ENCODE results near the gene ATP10B. TPM values are rescaled to one million over a fixed set of nuclear protein-coding genes. Genes with fewer than 3 reads are reported as not detected.

Gene ATP10B
- polyA plus RNA-seq, 3 donors, result 0.46 to 0.89 (median 0.54) TPM

GRCh38 chr5:160543395-160543794 is 308.6 kb downstream of the ATP10B start:
- DNase-seq (ENCODE audit: extremely low read depth in 1 of 11, low read depth in 9 of 11, low spot score in 4 of 11), result no peak

DNA sequence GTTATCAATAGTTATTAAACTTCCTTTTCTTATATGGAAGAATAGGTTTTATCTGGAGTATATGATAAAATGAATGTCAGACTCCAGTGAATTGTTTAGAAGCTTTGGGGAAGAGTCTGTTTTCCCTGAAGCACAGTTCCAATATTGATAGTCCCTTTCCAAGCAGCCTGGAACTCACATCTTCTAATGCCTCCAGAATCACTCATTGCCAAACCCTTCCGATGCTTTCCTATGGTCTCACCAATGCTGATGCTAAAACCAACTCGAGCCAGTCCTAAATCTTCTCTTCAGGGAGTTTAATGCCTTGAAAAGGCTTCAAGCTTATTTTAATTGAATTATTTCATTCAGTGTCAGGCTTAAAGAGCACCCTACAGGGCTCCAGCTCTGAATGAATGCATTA is 309.2 kb downstream of the ATP10B start:
- no peak for DNase-seq (ENCODE audit: extremely low read depth in 1 of 11, low read depth in 9 of 11, low spot score in 4 of 11)

- DNase-seq (ENCODE audit: extremely low read depth in 1 of 11, low read depth in 9 of 11, low spot score in 4 of 11), result no peak
Measured at GRCh38 chr5:160542281-160542680, 309.7 kb downstream of the ATP10B start.

- DNase-seq (ENCODE audit: extremely low read depth in 1 of 11, low read depth in 9 of 11, low spot score in 4 of 11), result no peak
Measured at GRCh38 chr5:160539431-160539830, 312.6 kb downstream of the ATP10B start.

GRCh38 chr5:160537940-160538339 is 314.1 kb downstream of the ATP10B start:
- no peak for DNase-seq (ENCODE audit: extremely low read depth in 1 of 11, low read depth in 9 of 11, low spot score in 4 of 11)

DNA sequence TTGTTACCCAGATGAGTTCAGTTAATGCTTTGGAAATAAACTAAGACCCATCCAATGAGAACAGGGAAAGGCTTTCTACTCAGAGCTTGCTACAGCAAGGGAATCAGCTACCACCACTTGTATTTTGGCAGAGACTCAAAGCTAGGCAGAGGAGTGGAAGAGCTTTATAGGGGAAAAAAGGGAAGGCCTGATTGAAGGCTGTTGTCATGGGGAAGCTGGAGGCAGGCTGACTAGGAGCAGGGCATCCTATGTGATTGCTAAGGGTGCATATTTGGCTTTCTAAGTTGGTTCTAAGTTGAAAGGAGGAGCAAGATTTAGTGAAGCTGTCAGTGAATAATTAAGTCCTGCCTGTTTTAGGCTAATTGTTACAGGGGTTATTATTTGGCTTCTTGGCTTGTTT is 314.9 kb downstream of the ATP10B start:
- DNase-seq (ENCODE audit: extremely low read depth in 1 of 11, low read depth in 9 of 11, low spot score in 4 of 11), result no peak

DNA sequence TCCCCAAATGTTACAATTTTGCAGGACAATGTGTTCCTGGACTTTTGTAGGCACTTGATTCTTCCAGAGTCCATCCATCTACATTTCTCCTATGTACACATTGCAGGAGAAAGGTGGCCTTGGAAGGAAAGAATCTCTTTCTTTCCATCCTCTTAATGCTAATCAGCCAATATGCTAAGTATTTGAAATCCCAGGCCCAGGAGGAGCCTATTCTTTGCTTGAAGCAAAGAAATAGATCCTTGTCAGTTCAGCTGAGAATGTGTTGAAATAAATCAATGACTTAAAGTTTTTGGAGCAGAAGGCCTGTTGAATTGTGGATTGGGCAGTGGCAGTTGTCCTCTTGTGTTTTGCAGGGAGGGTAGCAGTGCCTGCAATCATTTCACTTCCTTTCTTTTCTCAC is 317.1 kb downstream of the ATP10B start:
- DNase-seq (ENCODE audit: extremely low read depth in 1 of 11, low read depth in 9 of 11, low spot score in 4 of 11), result no peak

- no peak for DNase-seq (ENCODE audit: extremely low read depth in 1 of 11, low read depth in 9 of 11, low spot score in 4 of 11)
Measured at GRCh38 chr5:160534125-160534524, 317.9 kb downstream of the ATP10B start.

DNA sequence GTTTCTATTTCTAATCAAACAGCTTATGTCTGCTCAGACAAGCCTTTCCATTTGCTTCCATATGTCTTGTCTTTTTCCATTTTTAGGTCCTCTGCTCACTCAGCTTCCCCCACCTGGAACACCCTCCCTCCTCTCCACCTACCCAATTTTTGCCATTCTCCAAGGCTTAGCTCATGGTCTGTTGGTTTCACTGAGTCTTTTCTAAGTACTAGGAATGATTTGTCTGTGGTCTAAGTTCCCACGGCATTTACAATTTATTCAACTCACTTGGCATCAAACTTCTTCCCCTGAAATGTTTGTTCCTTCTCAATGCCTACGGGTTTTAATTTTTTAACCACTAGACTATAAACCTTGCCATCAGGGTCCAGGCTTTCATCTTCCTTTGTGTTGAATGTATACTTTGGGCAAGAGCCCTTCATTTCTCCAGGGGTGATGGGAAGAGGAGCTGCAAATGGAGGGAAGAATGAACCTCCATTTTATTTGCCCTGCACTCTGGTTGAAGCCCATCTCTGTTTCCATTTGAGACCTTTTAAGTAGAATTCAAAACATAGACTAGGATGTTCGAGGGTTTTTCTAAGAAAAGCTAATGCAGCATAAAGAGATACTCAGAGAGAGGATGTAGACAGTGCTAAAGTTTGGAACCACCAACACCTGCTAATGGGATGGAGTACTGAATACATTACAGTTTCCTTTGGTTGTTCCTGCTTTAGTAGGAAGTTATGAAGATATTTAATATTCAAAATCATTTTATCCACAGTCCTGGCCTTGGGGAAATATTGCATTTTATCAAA is 326.3 kb downstream of the ATP10B start:
- no peak for DNase-seq (ENCODE audit: extremely low read depth in 1 of 11, low read depth in 9 of 11, low spot score in 4 of 11)

- no peak for DNase-seq (ENCODE audit: extremely low read depth in 1 of 11, low read depth in 9 of 11, low spot score in 4 of 11)
Measured at GRCh38 chr5:160524827-160525226, 327.2 kb downstream of the ATP10B start.

GRCh38 chr5:160523502-160524163 is 328.4 kb downstream of the ATP10B start:
- DNase-seq (ENCODE audit: extremely low read depth in 1 of 11, low read depth in 9 of 11, low spot score in 4 of 11), result no peak

GRCh38 chr5:160521392-160521663 is 330.7 kb downstream of the ATP10B start:
- DNase-seq (ENCODE audit: extremely low read depth in 1 of 11, low read depth in 9 of 11, low spot score in 4 of 11), result no peak

GRCh38 chr5:160520609-160521391 is 331.2 kb downstream of the ATP10B start:
- DNase-seq (ENCODE audit: extremely low read depth in 1 of 11, low read depth in 9 of 11, low spot score in 4 of 11), result peak in 1 of 11 donors; percentile 27

GRCh38 chr5:160516696-160517530 is 335.1 kb downstream of the ATP10B start:
- DNase-seq (ENCODE audit: extremely low read depth in 1 of 11, low read depth in 9 of 11, low spot score in 4 of 11), result no peak

- no peak for DNase-seq (ENCODE audit: extremely low read depth in 1 of 11, low read depth in 9 of 11, low spot score in 4 of 11)
Measured at GRCh38 chr5:160514866-160515265, 337.1 kb downstream of the ATP10B start.

GRCh38 chr5:160514191-160514590 is 337.8 kb downstream of the ATP10B start:
- DNase-seq (ENCODE audit: extremely low read depth in 1 of 11, low read depth in 9 of 11, low spot score in 4 of 11), result no peak

- DNase-seq (ENCODE audit: extremely low read depth in 1 of 11, low read depth in 9 of 11, low spot score in 4 of 11), result no peak
Measured at GRCh38 chr5:160513485-160513884, 338.5 kb downstream of the ATP10B start.
